Hippocampal formation (tissue), 2 donors: Measurements from ENCODE around the gene TIMM17A.
"Not testable (repeated sequence)": the region's sequence is repeated elsewhere in the genome, so short reads cannot be mapped to it uniquely, and the experiment has no call there.

Experiments
- DNase-seq, 2 donors: peaks; one replicate each; lab custom pipeline; 2025; lab: John Stamatoyannopoulos, UW

The TIMM17A gene

GRCh38 chr1:202016022-202016810 lies 60.9 kb downstream of the TIMM17A start:
- DNase-seq: no peak

- DNase-seq: no peak
Measured at GRCh38 chr1:202016811-202017748, 61.8 kb downstream of the TIMM17A start.

GRCh38 chr1:202017749-202018467 lies 62.6 kb downstream of the TIMM17A start:
- no peak for DNase-seq

GRCh38 chr1:202018468-202019234 lies 63.3 kb downstream of the TIMM17A start:
- DNase-seq: no peak

GRCh38 chr1:202019235-202019558 lies 63.9 kb downstream of the TIMM17A start:
- not testable (repeated sequence) for DNase-seq
